Panc1 (cell line): ENCODE results near the gene CUZD1. TPM values are rescaled to one million over a fixed set of nuclear protein-coding genes. Genes with fewer than 3 reads are reported as not detected.

Experiments used
- ATAC-seq: fragments of 200-7000 bp; cut with Tn5 transposase; 2 replicates; pipeline ENCODE4 v1.9.1; 2020; ENCODE audit warnings: mild to moderate bottlenecking, moderate library complexity
- BruUV-seq: library from RNA; stranded (reverse); fragments of 400-500 nt; replicated peaks from 2 replicates; lab custom pipeline; 2021; lab: Mats Ljungman, UMichigan
- CTCF ChIA-PET: fragments of 300-600 bp; sonication (Branson Sonifier 250); formaldehyde crosslinking; loops from one replicate; lab custom pipeline; 2022; ENCODE audit warnings: antibody characterized with exemption; lab: Charles Lee
- POLR2A ChIA-PET: fragments of 300-600 bp; sonication (Branson Sonifier 250); formaldehyde crosslinking; loops from one replicate; lab custom pipeline; 2022; ENCODE audit warnings: antibody characterized with exemption; lab: Charles Lee
- DNase-seq: peaks from one replicate; pipeline ENCODE4 v3.0.0-alpha.2; 2010; ENCODE audit warnings: low read depth, low spot score
- H3K27ac ChIP-seq: 2 replicates; pipeline ENCODE4 v1.5.1; 2011; ENCODE audit warnings: mild to moderate bottlenecking, low read length, inconsistent platforms
- H3K27me3 ChIP-seq: fragments of 200-500 bp; sonication (Bioruptor generic); 2 replicates; pipeline ENCODE4 v1.6.0; 2014; ENCODE audit warnings: low read length, inconsistent platforms; ENCODE audit not compliant: control insufficient read depth, insufficient read depth
- H3K36me3 ChIP-seq: fragments of 200-500 bp; sonication (Bioruptor generic); 2 replicates; pipeline ENCODE4 v1.5.1; 2014; ENCODE audit warnings: inconsistent platforms, mild to moderate bottlenecking, low read length, moderate library complexity; ENCODE audit not compliant: control insufficient read depth, insufficient read depth
- H3K4me1 ChIP-seq: 2 replicates; pipeline ENCODE4 v1.5.1; 2011; ENCODE audit warnings: inconsistent platforms, mild to moderate bottlenecking, low read length, moderate library complexity; ENCODE audit not compliant: control insufficient read depth, insufficient read depth
- H3K4me3 ChIP-seq, 2 experiments: 2 replicates each; pipeline ENCODE4 v1.5.1; 2011 to 2012; ENCODE audit warnings: low read depth in 2 of 2, low read length in 2 of 2, mild to moderate bottlenecking in 2 of 2, inconsistent platforms in 1 of 2, moderate library complexity in 1 of 2
- H3K9me3 ChIP-seq: fragments of 200-500 bp; sonication (Bioruptor generic); 2 replicates; pipeline ENCODE4 v1.5.1; 2014; ENCODE audit warnings: low read depth, mild to moderate bottlenecking, inconsistent platforms, low read length, moderate library complexity; ENCODE audit not compliant: control insufficient read depth, insufficient read depth
- CTCF ChIP-seq: fragments of 450-650 bp; IDR thresholded peaks from 2 replicates; pipeline ENCODE4 v1.5.1; 2017; ENCODE audit warnings: mild to moderate bottlenecking
- POLR2AphosphoS5 ChIP-seq: IDR thresholded peaks from 2 replicates; pipeline ENCODE4 v1.6.1; 2012; ENCODE audit warnings: mild to moderate bottlenecking, low read depth, low read length, moderate library complexity
- SIN3A ChIP-seq: IDR thresholded peaks from 2 replicates; pipeline ENCODE4 v1.6.1; 2012; ENCODE audit warnings: low read depth, mild to moderate bottlenecking, low read length, moderate library complexity, borderline replicate concordance; ENCODE audit not compliant: insufficient read depth
- TCF7L2 ChIP-seq: IDR thresholded peaks from 2 replicates; pipeline ENCODE4 v1.6.1; 2011; ENCODE audit warnings: mild to moderate bottlenecking, low read depth, low read length, inconsistent platforms
- in situ Hi-C: cut with HindIII; loops from 2 replicates; pipeline ENCODE4 v1.10.0; 2016; ENCODE audit warnings: low sequenced_read_pairs, low pct_unique_long_range_greater_than_20kb
- intact Hi-C: fragments of 100-400 bp; cut with micrococcal nuclease; formaldehyde crosslinking; loops from one replicate; pipeline ENCODE4 v1.10.0; 2022; ENCODE audit not compliant: unreplicated experiment
- total RNA-seq: library from RNA; stranded (reverse); gene quantifications from one replicate; pipeline ENCODE4 v1.2.1, GENCODE V29; 2021; ENCODE audit not compliant: unreplicated experiment
- TF ChIP-seq, protein P1 (sequence below), 2 experiments: IDR thresholded peaks; 2 replicates each; pipeline ENCODE4 v1.6.1; 2011 to 2012; ENCODE audit warnings: low read depth in 2 of 2, control low read depth in 1 of 2, low read length in 1 of 2, mild to moderate bottlenecking in 1 of 2, moderate library complexity in 1 of 2; ENCODE audit not compliant: insufficient read depth in 1 of 2

CUZD1 gene
- total RNA-seq, 1 experiment from 2014 or later, result 2.9 TPM

DNA sequence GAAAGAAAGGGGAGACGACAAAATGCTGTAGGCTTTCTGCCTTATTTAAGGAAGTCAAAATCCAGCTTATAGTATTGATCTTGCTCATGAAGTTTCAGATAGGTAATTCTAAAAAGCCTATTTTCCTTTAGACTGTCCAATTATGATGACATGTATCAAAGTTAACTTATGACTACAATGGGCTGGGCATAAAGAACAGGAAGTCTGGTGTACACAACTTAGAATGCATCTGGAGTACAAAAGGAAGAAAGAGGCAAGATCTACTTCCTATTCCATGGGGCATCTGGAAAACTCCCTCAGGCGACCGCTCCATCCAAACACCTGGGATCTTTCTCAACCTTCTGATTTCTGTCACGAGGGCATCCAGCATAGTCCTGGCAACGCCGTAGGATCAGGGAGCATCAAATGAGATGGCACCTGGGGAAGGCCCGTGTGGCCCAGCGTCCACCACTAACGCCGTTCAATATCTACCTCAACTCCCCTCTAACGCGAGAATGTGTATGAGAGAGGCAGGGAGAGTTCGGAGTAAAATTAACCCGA, 33.2 kb upstream of the CUZD1 start:
- TSS peak; percentile 83 for BruUV-seq
- POLR2A ChIA-PET, result no interaction called here

GRCh38 chr10:122877264-122877663, 31.6 kb upstream of the CUZD1 start:
- H3K36me3 ChIP-seq, result peaks cover 4% of the 10 kb centered on the region; the same call in 1 of the 2 replicates
- ATAC-seq (no peak), DNase-seq (no peak)
- TF ChIP-seq TCF7L2, result no peak
- TF ChIP-seq, protein P1, sequence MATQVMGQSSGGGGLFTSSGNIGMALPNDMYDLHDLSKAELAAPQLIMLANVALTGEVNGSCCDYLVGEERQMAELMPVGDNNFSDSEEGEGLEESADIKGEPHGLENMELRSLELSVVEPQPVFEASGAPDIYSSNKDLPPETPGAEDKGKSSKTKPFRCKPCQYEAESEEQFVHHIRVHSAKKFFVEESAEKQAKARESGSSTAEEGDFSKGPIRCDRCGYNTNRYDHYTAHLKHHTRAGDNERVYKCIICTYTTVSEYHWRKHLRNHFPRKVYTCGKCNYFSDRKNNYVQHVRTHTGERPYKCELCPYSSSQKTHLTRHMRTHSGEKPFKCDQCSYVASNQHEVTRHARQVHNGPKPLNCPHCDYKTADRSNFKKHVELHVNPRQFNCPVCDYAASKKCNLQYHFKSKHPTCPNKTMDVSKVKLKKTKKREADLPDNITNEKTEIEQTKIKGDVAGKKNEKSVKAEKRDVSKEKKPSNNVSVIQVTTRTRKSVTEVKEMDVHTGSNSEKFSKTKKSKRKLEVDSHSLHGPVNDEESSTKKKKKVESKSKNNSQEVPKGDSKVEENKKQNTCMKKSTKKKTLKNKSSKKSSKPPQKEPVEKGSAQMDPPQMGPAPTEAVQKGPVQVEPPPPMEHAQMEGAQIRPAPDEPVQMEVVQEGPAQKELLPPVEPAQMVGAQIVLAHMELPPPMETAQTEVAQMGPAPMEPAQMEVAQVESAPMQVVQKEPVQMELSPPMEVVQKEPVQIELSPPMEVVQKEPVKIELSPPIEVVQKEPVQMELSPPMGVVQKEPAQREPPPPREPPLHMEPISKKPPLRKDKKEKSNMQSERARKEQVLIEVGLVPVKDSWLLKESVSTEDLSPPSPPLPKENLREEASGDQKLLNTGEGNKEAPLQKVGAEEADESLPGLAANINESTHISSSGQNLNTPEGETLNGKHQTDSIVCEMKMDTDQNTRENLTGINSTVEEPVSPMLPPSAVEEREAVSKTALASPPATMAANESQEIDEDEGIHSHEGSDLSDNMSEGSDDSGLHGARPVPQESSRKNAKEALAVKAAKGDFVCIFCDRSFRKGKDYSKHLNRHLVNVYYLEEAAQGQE (IDR thresholded peaks at IDR 0.05; ENCODE audit: insufficient read depth in 1 of 2, low read depth in 2 of 2, low read length in 1 of 2), result no peak
- no peak for TF ChIP-seq SIN3A
- TF ChIP-seq CTCF, result no peak
- TF ChIP-seq POLR2AphosphoS5, result no peak
- in situ Hi-C loops, result no loop called here
- ChIA-PET CTCF (no interaction called here), POLR2A (no interaction called here)
- no peaks in the 10 kb centered on the region for H3K27me3 ChIP-seq
- intact Hi-C loops, result no loop called here
- peak overlapping the region; percentile 99; the same call in 1 of the 2 replicates for H3K27ac ChIP-seq
- peaks cover 24% of the 10 kb centered on the region for H3K4me1 ChIP-seq
- peak overlapping the region; percentile 97; a peak in 2 of 4 replicates for H3K4me3 ChIP-seq
- no TSS peak for BruUV-seq
- peaks cover 25% of the 10 kb centered on the region for H3K9me3 ChIP-seq

More for the DNA sequence above, 33.2 kb upstream of the CUZD1 start:
- peaks cover 24% of the 10 kb centered on the region for H3K4me1 ChIP-seq
- intact Hi-C loops, result no loop called here
- in situ Hi-C loops, result no loop called here
- CTCF ChIA-PET, result no interaction called here
- DNase-seq (no peak), ATAC-seq (peak; percentile 65)
- H3K9me3 ChIP-seq, result peaks cover 15% of the 10 kb centered on the region
- no peaks in the 10 kb centered on the region for H3K27me3 ChIP-seq
- peak overlapping the region; percentile 97 for H3K4me3 ChIP-seq
- no peak for TF ChIP-seq POLR2AphosphoS5
- peaks cover 4% of the 10 kb centered on the region; the same call in 1 of the 2 replicates for H3K36me3 ChIP-seq
- peak overlapping the region; percentile 99 for H3K27ac ChIP-seq

- no peak for ATAC-seq
- BruUV-seq, result no TSS peak
- H3K27ac ChIP-seq, result no peak overlapping the region; the same call in 1 of the 2 replicates
- H3K4me3 ChIP-seq, result no peak overlapping the region
- ChIA-PET CTCF (no interaction called here), POLR2A (no interaction called here)
- DNase-seq, result no peak
- no peak for TF ChIP-seq SIN3A
- TF ChIP-seq TCF7L2, result no peak
- TF ChIP-seq POLR2AphosphoS5, result no peak
- TF ChIP-seq, protein P1 (IDR thresholded peaks at IDR 0.05; ENCODE audit: insufficient read depth in 1 of 2, low read depth in 2 of 2, low read length in 1 of 2), result no peak
- no peak for TF ChIP-seq CTCF
- in situ Hi-C loops, result no loop called here
- H3K36me3 ChIP-seq, result peaks cover 4% of the 10 kb centered on the region; the same call in 1 of the 2 replicates
- no peaks in the 10 kb centered on the region for H3K27me3 ChIP-seq
- H3K9me3 ChIP-seq, result peaks cover 25% of the 10 kb centered on the region
- intact Hi-C loops, result no loop called here
- H3K4me1 ChIP-seq, result peaks cover 24% of the 10 kb centered on the region
These were observed 30.8 kb upstream of the CUZD1 start for GRCh38 chr10:122876467-122876855.
